Mammary epithelial cell (primary cell): Measurements from ENCODE around the gene COL19A1.

Experiments
- EZH2 ChIP-seq: IDR thresholded peaks from 2 replicates; pipeline ENCODE4 v1.6.1; 2012; ENCODE audit warnings: low read length, inconsistent platforms, borderline replicate concordance
- TF ChIP-seq, protein P1 (sequence below), 2 donors: IDR thresholded peaks in 1 of 2; conservative IDR thresholded peaks in 1 of 2; 2 replicates each; pipeline ENCODE4 v1.5.1; 2011 to 2012; ENCODE audit warnings: inconsistent platforms in 2 of 2, low read length in 2 of 2, mild to moderate bottlenecking in 2 of 2, control low read depth in 1 of 2, low read depth in 1 of 2; ENCODE audit not compliant: insufficient read depth in 1 of 2; ENCODE audit errors: extremely low read depth in 1 of 2

GRCh38 chr6:69887026-69887425 lies 20.7 kb downstream of the COL19A1 start:
- TF ChIP-seq, protein P1, sequence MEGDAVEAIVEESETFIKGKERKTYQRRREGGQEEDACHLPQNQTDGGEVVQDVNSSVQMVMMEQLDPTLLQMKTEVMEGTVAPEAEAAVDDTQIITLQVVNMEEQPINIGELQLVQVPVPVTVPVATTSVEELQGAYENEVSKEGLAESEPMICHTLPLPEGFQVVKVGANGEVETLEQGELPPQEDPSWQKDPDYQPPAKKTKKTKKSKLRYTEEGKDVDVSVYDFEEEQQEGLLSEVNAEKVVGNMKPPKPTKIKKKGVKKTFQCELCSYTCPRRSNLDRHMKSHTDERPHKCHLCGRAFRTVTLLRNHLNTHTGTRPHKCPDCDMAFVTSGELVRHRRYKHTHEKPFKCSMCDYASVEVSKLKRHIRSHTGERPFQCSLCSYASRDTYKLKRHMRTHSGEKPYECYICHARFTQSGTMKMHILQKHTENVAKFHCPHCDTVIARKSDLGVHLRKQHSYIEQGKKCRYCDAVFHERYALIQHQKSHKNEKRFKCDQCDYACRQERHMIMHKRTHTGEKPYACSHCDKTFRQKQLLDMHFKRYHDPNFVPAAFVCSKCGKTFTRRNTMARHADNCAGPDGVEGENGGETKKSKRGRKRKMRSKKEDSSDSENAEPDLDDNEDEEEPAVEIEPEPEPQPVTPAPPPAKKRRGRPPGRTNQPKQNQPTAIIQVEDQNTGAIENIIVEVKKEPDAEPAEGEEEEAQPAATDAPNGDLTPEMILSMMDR (conservative IDR thresholded peaks at IDR 0.05 in 1 of 2, IDR thresholded peaks at IDR 0.05 in 1 of 2; ENCODE audit: extremely low read depth in 1 of 2, insufficient read depth in 1 of 2, low read depth in 1 of 2, low read length in 2 of 2) = no peak
- TF ChIP-seq EZH2 = no peak
